Activated naive CD8-positive, alpha-beta T cell treated with anti-CD3 and anti-CD28 coated beads for 36 hours (primary cell): Measurements from ENCODE around the gene SMARCA4. TPM values are rescaled to one million over a fixed set of nuclear protein-coding genes. Genes with fewer than 3 reads are reported as not detected.

ENCODE experiments used
- DNase-seq: peaks from one replicate; pipeline ENCODE4 v3.0.0; 2021
- H3K27ac Mint-ChIP-seq: one replicate; pipeline ENCODE4 v1.8.0; 2022; ENCODE audit warnings: mild to moderate bottlenecking, moderate library complexity, mixed read lengths
- H3K27me3 Mint-ChIP-seq: one replicate; pipeline ENCODE4 v1.8.0; 2022; ENCODE audit warnings: mild to moderate bottlenecking, mixed read lengths
- H3K36me3 Mint-ChIP-seq: one replicate; pipeline ENCODE4 v1.8.0; 2021; ENCODE audit warnings: mild to moderate bottlenecking, mixed read lengths
- H3K4me1 Mint-ChIP-seq: one replicate; pipeline ENCODE4 v1.8.0; 2021; ENCODE audit warnings: mixed read lengths
- H3K4me3 Mint-ChIP-seq: one replicate; pipeline ENCODE4 v1.8.0; 2022; ENCODE audit warnings: mild to moderate bottlenecking, moderate library complexity, mixed read lengths
- H3K9me3 Mint-ChIP-seq: one replicate; pipeline ENCODE4 v1.8.0; 2022; ENCODE audit warnings: mixed read lengths
- total RNA-seq, 2 experiments: library from RNA; stranded (reverse); gene quantifications; one replicate each; pipeline ENCODE4 v1.2.3, GENCODE V29; 2021

Gene SMARCA4
- total RNA-seq, 2 experiments from 2014 or later = 108 to 109 TPM

DNA sequence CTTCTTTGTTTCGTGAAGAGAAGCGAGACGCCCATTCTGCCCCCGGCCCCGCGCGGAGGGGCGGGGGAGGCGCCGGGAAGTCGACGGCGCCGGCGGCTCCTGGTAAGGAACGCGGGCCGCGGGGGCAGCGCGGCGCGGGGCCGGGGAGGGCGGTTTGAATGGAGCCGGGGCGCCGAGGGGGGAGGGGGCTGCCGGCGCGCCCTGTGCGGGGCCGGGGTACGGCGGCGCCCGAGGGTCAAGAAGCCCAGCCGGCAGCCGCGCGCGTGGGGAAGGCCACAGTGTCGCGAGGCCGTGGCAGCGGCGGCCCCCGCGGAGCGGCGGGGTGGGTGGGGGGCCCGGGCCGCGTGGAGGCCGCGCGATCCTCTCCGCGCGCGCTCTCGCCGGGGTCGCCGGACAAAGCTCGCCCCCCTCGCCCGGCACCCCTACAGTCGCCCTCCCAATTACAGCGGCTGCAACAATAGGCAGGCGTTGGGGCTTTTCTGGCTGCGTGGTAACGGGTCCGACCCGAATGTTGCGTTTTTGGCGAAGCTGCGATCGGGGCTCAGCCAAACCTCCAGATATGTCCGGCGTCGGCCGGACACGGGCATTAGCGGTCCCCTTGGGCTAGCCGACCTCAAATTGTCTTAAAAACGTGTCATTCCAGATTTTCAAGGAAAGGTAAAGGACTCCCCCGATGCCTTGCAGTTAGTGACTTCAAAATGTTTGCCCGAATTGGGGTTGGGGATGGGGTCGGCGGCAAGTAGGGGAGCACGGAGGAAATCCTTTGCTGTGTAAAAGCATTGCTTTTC, 437 bp downstream of the SMARCA4 start:
- Mint-ChIP-seq H3K36me3 (peaks cover 9% of the 10 kb centered on the region), H3K9me3 (peaks cover 1% of the 10 kb centered on the region), H3K4me1 (peaks cover 44% of the 10 kb centered on the region), H3K27me3 (no peaks in the 10 kb centered on the region), H3K4me3 (peak overlapping the region; percentile 90), H3K27ac (peak overlapping the region; percentile 88)
- no peak for DNase-seq

DNA sequence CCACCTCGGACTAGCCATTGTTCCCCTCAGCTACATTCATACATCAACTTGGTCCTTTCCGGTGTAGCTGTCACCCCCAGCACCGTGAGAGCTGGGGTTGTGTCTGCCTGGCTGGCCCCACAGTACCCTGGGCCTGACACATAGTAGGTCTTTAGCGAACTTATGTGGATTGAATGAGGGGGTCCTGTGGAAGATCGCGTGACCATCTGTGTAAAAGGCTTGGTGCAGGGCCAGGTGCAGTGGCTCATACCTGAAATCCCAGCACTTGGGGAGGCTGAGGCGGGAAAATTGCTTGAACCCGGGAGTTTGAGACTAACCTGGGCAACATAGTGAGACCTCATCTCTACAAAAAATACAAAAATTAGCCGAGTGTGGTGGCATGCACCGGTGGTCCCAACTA, 2.0 kb downstream of the SMARCA4 start:
- Mint-ChIP-seq H3K36me3 (peaks cover 9% of the 10 kb centered on the region), H3K4me3 (peak overlapping the region; percentile 90), H3K4me1 (peaks cover 47% of the 10 kb centered on the region)

GRCh38 chr19:10963865-10964264, 3.0 kb downstream of the SMARCA4 start:
- no peaks in the 10 kb centered on the region for H3K27me3 Mint-ChIP-seq
- DNase-seq = no peak
- H3K4me3 Mint-ChIP-seq = peak overlapping the region; percentile 90
- peak overlapping the region; percentile 78 for H3K27ac Mint-ChIP-seq
- H3K36me3 Mint-ChIP-seq = peaks cover 9% of the 10 kb centered on the region
- peaks cover 1% of the 10 kb centered on the region for H3K9me3 Mint-ChIP-seq
- peaks cover 55% of the 10 kb centered on the region for H3K4me1 Mint-ChIP-seq

More for the DNA sequence above, 2.0 kb downstream of the SMARCA4 start:
- no peak for DNase-seq
- Mint-ChIP-seq H3K27me3 (no peaks in the 10 kb centered on the region), H3K27ac (no peak overlapping the region), H3K9me3 (peaks cover 1% of the 10 kb centered on the region)

DNA sequence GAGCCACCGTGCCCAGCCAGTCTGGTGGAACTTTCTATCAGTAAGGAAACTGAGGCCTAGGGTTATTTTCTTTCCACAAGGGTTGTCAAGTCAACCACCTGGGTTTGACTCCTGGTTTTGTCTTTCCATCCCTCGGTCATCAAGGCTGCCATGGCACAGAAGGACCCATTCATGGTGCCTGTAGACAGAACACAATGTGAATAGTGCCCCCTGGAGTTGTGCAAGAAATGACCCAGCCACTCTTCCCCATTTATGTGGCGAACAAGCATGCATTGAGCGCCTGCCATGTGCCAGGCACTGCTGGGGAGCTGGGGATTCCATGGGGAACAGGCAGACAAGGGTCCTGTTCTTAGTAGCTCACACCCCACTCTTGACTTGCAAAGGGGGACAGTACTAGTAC, 4.1 kb downstream of the SMARCA4 start:
- Mint-ChIP-seq H3K4me1 (peaks cover 57% of the 10 kb centered on the region), H3K27ac (no peak overlapping the region), H3K36me3 (peaks cover 7% of the 10 kb centered on the region), H3K9me3 (no peaks in the 10 kb centered on the region), H3K4me3 (no peak overlapping the region), H3K27me3 (no peaks in the 10 kb centered on the region)
- DNase-seq = no peak

DNA sequence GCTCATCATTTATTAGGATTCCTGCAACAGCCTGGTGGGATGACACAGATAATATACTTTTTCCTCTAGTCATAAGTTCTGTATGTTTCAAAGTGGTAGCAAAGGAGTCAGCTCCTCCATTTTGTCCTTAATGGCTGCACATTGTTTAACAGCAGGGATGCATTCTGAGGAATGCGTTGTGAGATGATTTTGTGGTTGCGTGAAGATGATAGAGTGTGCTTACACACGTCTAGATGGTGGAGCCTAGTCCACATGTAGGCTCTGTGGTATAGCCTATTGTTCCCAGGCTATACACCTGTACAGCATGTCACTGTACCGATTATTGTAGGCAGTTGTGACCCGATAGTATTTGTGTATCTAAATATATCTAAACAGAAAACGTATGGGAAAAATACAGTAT, 4.6 kb downstream of the SMARCA4 start:
- DNase-seq = no peak
- Mint-ChIP-seq H3K36me3 (peaks cover 7% of the 10 kb centered on the region), H3K4me3 (no peak overlapping the region), H3K27me3 (no peaks in the 10 kb centered on the region), H3K4me1 (peaks cover 56% of the 10 kb centered on the region), H3K9me3 (no peaks in the 10 kb centered on the region), H3K27ac (no peak overlapping the region)

DNA sequence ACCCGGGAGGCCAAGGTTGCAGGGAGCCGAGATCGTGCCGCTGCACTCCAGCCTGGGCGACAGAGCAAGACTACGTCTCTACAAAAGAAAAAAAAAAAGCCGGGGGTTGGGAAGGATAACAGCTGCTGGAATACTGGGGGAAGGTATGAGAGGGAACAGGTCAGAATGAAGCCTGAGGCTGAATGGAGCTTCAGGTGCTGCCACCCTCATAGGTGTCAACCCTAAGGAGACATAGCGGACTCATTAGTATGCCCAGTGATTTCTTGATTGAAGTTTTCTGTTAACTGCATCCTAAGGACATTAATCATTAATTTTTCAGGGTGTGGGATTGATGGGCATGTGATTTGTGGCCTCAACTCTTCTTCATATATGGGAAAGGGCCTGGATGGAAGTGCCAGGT, 6.0 kb downstream of the SMARCA4 start:
- Mint-ChIP-seq H3K9me3 (no peaks in the 10 kb centered on the region), H3K4me1 (peaks cover 56% of the 10 kb centered on the region), H3K27ac (no peak overlapping the region), H3K27me3 (no peaks in the 10 kb centered on the region), H3K4me3 (no peak overlapping the region), H3K36me3 (peaks cover 7% of the 10 kb centered on the region)
- no peak for DNase-seq

DNA sequence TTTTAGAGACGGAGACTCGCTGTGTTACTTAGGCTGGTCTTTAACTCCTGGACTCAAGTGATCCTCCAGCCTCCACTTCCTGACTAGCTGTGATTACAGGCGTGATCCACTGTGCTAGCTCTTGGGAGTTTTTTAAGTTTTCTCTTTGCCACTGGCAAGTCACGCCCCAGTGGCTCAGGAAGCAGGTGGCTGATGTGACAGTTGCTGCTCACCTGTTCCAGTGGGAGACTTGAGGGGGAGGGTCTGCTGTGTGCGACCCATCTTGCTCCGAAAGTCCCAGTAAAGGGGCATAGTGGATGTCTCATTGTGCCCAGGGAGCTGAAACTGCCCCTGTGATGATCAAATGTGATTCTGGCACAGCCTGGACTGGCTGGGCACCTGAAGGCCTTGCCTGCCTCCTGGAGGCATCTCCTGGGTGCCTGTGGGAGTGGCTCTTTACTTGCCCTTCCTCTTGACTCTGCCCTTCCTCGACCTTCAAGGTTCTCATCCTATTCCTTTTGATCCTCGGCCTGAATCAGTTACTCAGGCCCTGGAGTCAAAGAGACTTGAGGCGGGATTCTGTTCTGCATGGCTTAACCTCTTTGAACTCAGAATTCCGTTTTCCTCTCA, 7.8 kb downstream of the SMARCA4 start:
- Mint-ChIP-seq H3K27ac (no peak overlapping the region), H3K4me1 (peaks cover 43% of the 10 kb centered on the region)

GRCh38 chr19:10971107-10971726, 10.4 kb downstream of the SMARCA4 start:
- H3K4me1 Mint-ChIP-seq = peaks cover 37% of the 10 kb centered on the region
- H3K27ac Mint-ChIP-seq = no peak overlapping the region
- no peak overlapping the region for H3K4me3 Mint-ChIP-seq
- H3K9me3 Mint-ChIP-seq = no peaks in the 10 kb centered on the region
- no peak for DNase-seq
- peaks cover 5% of the 10 kb centered on the region for H3K36me3 Mint-ChIP-seq
- H3K27me3 Mint-ChIP-seq = no peaks in the 10 kb centered on the region

More for the DNA sequence above, 7.8 kb downstream of the SMARCA4 start:
- H3K36me3 Mint-ChIP-seq = peaks cover 6% of the 10 kb centered on the region
- no peak for DNase-seq
- H3K4me3 Mint-ChIP-seq = no peak overlapping the region
- no peaks in the 10 kb centered on the region for H3K27me3 Mint-ChIP-seq
- H3K9me3 Mint-ChIP-seq = no peaks in the 10 kb centered on the region

DNA sequence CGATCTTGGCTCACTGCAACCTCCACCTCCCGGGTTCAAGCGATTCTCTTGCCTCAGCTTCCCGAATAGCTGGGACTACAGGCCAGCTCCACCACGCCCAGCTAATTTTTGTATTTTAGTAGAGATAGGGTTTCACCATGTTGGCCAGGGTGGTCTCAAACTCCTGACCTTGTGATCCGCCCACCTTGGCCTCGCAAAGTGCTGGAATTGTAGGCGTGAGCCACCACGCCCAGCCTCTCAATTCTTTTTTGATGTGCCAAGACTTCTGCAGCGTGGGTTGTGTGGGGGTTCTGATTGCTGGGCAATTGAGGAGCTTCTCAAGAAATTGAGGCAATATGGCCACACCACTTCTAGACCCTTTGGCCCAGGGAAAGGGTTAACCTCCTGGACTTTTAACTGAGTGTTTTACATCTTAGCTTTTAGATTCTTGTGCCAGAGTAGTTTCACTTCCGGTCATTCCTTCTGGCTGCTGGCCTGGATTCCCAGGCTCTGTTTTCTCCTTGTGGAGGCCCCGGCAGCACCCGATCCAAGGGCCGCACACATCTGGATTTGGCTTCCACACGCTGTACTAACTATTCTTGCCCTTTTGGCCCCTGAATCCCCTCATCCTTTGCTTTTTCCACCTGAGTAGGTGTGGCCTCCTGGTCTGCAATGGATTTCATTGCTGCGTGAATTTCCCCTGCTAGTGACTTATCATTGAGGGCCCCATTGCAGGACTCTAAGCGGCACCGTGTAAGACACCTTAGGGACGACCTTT, 14.7 kb downstream of the SMARCA4 start:
- Mint-ChIP-seq H3K4me1 (peaks cover 34% of the 10 kb centered on the region), H3K27ac (no peak overlapping the region), H3K36me3 (peaks cover 5% of the 10 kb centered on the region), H3K9me3 (no peaks in the 10 kb centered on the region), H3K4me3 (no peak overlapping the region), H3K27me3 (no peaks in the 10 kb centered on the region)
- no peak for DNase-seq

- H3K27me3 Mint-ChIP-seq = no peaks in the 10 kb centered on the region
- no peaks in the 10 kb centered on the region for H3K9me3 Mint-ChIP-seq
- no peak overlapping the region for H3K27ac Mint-ChIP-seq
- peaks cover 32% of the 10 kb centered on the region for H3K4me1 Mint-ChIP-seq
- DNase-seq = no peak
- peaks cover 5% of the 10 kb centered on the region for H3K36me3 Mint-ChIP-seq
- H3K4me3 Mint-ChIP-seq = no peak overlapping the region
Measured at GRCh38 chr19:10976131-10976892, 15.5 kb downstream of the SMARCA4 start.

- H3K4me3 Mint-ChIP-seq = no peak overlapping the region
- no peaks in the 10 kb centered on the region for H3K27me3 Mint-ChIP-seq
- no peaks in the 10 kb centered on the region for H3K9me3 Mint-ChIP-seq
- no peak overlapping the region for H3K27ac Mint-ChIP-seq
- H3K4me1 Mint-ChIP-seq = peaks cover 33% of the 10 kb centered on the region
- DNase-seq = no peak
- H3K36me3 Mint-ChIP-seq = peaks cover 5% of the 10 kb centered on the region
Measured at GRCh38 chr19:10977742-10978092, 16.9 kb downstream of the SMARCA4 start.

- Mint-ChIP-seq H3K4me3 (no peak overlapping the region), H3K36me3 (peaks cover 3% of the 10 kb centered on the region), H3K27me3 (no peaks in the 10 kb centered on the region), H3K9me3 (no peaks in the 10 kb centered on the region), H3K27ac (no peak overlapping the region), H3K4me1 (peaks cover 24% of the 10 kb centered on the region)
- no peak for DNase-seq
Measured at GRCh38 chr19:10979951-10980381, 19.1 kb downstream of the SMARCA4 start.

GRCh38 chr19:10981252-10981895, 20.5 kb downstream of the SMARCA4 start:
- H3K27me3 Mint-ChIP-seq = no peaks in the 10 kb centered on the region
- no peak for DNase-seq
- peaks cover 3% of the 10 kb centered on the region for H3K36me3 Mint-ChIP-seq
- H3K4me3 Mint-ChIP-seq = no peak overlapping the region
- H3K27ac Mint-ChIP-seq = no peak overlapping the region
- peaks cover 16% of the 10 kb centered on the region for H3K4me1 Mint-ChIP-seq
- no peaks in the 10 kb centered on the region for H3K9me3 Mint-ChIP-seq

GRCh38 chr19:10983026-10983425, 22.2 kb downstream of the SMARCA4 start:
- no peak overlapping the region for H3K4me3 Mint-ChIP-seq
- no peaks in the 10 kb centered on the region for H3K9me3 Mint-ChIP-seq
- H3K27me3 Mint-ChIP-seq = no peaks in the 10 kb centered on the region
- H3K27ac Mint-ChIP-seq = no peak overlapping the region
- H3K4me1 Mint-ChIP-seq = peaks cover 11% of the 10 kb centered on the region
- H3K36me3 Mint-ChIP-seq = peaks cover 5% of the 10 kb centered on the region
- DNase-seq = no peak
